Glutamatergic neuron (in vitro differentiated cells): ENCODE measurements around the gene EGFL8. TPM values are rescaled to one million over a fixed set of nuclear protein-coding genes. Genes with fewer than 3 reads are reported as not detected.

Experiments used
- DNase-seq: peaks from one replicate; pipeline ENCODE4 v3.0.0; 2022
- H3K27ac Mint-ChIP-seq: one replicate; pipeline ENCODE4 v1.8.0; 2020; ENCODE audit warnings: mild to moderate bottlenecking, mixed read lengths, inconsistent platforms; ENCODE audit not compliant: unreplicated experiment
- H3K27me3 Mint-ChIP-seq: one replicate; pipeline ENCODE4 v1.8.0; 2020; ENCODE audit warnings: mild to moderate bottlenecking, moderate library complexity, mixed read lengths, inconsistent platforms; ENCODE audit not compliant: unreplicated experiment
- H3K36me3 Mint-ChIP-seq: one replicate; pipeline ENCODE4 v1.8.0; 2020; ENCODE audit warnings: mild to moderate bottlenecking, mixed read lengths, inconsistent platforms; ENCODE audit not compliant: unreplicated experiment
- H3K4me1 Mint-ChIP-seq: one replicate; pipeline ENCODE4 v1.8.0; 2020; ENCODE audit warnings: mild to moderate bottlenecking, low read depth, mixed read lengths, inconsistent platforms; ENCODE audit not compliant: unreplicated experiment
- H3K4me3 Mint-ChIP-seq: one replicate; pipeline ENCODE4 v1.8.0; 2020; ENCODE audit warnings: mild to moderate bottlenecking, mixed read lengths, inconsistent platforms; ENCODE audit not compliant: unreplicated experiment
- H3K9me3 Mint-ChIP-seq: one replicate; pipeline ENCODE4 v1.8.0; 2020; ENCODE audit warnings: mild to moderate bottlenecking, moderate library complexity, mixed read lengths, inconsistent platforms; ENCODE audit not compliant: unreplicated experiment
- long read RNA-seq: library from polyadenylated mRNA; unstranded; transcript quantifications from one replicate; pipeline ENCODE4 v2.0.0, GENCODE V29; 2020; ENCODE audit not compliant: unreplicated experiment
- total RNA-seq: library from RNA; stranded (reverse); fragmentation: NEBNext Ultra II Directional; extraction: Animal tissue kit (Norgen Biotek cat#: 25700); gene quantifications from one replicate; pipeline ENCODE4 v1.2.1, GENCODE V29; 2021; ENCODE audit not compliant: unreplicated experiment
- TF ChIP-seq, protein P1 (sequence below): fragments of 200-600 bp; sonication (generic); IDR thresholded peaks from one replicate; pipeline ENCODE4 v1.5.0; 2021; ENCODE audit not compliant: partially characterized antibody, unreplicated experiment

EGFL8 gene
- total RNA-seq, result 23.0 TPM
- long read RNA-seq, partial matches to known transcripts, result 1 of 3 reads
- long read RNA-seq, other reads (novel, unspliced or antisense), result 1 of 3 reads

DNA sequence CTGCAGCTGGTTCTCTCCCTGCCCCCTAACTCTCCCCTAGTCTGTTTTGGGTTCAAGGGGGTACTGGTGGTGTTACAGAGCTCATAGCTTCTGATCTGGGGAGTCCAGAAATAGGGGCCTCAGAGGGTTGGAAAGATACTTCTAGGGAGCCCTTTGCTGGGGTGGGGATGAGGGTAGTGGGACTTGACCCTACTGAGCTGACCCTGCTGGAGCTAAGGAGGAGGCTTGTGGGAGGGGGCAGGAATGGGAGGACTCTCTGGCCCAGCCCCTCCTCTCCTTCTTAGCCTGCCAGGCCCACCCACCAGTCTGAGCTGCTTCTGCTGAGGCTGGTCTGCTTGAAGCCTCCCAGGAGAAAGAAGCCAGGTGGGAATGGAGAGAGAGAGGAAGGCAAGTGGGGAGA lies at the start of gene EGFL8:
Gene EGFL8, plus strand, starts transcription at position 301 of the 400 bp plus-strand sequence. CDS start 1,571 bp downstream, outside the sequence.
- Mint-ChIP-seq H3K4me3 (peak within 1 kb of the TSS; percentile 43), H3K27me3 (peaks cover 18% of the 10 kb centered on the region), H3K9me3 (peaks cover 21% of the 10 kb centered on the region), H3K36me3 (no peaks in the 10 kb centered on the region), H3K4me1 (peaks cover 12% of the 10 kb centered on the region), H3K27ac (no peak within 1 kb of the TSS)
- no peak for DNase-seq
- TF ChIP-seq, protein P1, sequence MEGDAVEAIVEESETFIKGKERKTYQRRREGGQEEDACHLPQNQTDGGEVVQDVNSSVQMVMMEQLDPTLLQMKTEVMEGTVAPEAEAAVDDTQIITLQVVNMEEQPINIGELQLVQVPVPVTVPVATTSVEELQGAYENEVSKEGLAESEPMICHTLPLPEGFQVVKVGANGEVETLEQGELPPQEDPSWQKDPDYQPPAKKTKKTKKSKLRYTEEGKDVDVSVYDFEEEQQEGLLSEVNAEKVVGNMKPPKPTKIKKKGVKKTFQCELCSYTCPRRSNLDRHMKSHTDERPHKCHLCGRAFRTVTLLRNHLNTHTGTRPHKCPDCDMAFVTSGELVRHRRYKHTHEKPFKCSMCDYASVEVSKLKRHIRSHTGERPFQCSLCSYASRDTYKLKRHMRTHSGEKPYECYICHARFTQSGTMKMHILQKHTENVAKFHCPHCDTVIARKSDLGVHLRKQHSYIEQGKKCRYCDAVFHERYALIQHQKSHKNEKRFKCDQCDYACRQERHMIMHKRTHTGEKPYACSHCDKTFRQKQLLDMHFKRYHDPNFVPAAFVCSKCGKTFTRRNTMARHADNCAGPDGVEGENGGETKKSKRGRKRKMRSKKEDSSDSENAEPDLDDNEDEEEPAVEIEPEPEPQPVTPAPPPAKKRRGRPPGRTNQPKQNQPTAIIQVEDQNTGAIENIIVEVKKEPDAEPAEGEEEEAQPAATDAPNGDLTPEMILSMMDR, result no peak

DNA sequence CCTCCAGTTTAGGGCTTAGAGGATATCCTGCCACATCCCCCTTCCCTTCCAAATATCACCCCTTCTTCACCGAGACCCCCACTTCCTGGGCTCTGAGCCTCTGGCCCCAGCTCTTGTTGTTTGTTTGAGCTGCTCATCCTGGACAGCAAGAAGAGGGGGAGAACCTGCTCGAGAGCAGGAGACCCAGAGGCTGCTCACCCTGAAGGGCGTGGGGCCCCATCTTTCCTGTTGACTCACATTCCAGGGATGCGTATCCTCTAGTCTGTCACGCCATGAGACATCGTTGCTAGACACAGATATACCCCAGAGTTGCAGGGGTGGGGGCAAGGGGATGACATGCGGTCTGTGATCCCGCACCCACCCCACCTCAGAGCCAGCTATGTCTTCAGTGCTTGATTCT lies 49.6 kb upstream of the EGFL8 start:
- TF ChIP-seq, protein P1, result no peak
- H3K4me1 Mint-ChIP-seq, result peaks cover 2% of the 10 kb centered on the region
- H3K4me3 Mint-ChIP-seq, result no peak overlapping the region
- no peaks in the 10 kb centered on the region for H3K36me3 Mint-ChIP-seq
- no peak for DNase-seq
- peaks cover 2% of the 10 kb centered on the region for H3K9me3 Mint-ChIP-seq
- no peaks in the 10 kb centered on the region for H3K27me3 Mint-ChIP-seq
- H3K27ac Mint-ChIP-seq, result no peak overlapping the region

DNA sequence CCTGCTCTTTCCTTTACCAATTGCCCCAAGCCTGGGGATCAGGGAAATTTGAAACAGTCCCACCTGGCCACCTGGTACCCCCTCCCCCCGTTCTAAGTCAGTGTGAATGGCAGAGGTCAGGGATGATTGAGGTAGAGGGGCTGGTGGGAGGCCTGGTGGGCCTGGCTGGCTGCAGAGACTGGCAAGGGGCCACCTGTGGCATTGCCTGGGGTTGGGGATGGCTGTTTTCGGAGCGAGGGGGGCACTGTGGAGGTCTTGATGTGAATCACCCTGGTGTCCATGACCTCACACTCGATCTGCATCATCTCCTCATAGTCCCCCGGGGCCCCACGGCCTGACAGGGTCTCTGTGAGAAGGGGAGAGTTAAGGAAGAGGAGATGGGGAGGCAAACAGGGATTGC lies 48.8 kb upstream of the EGFL8 start:
- Mint-ChIP-seq H3K36me3 (no peaks in the 10 kb centered on the region), H3K4me3 (no peak overlapping the region), H3K9me3 (peaks cover 2% of the 10 kb centered on the region), H3K4me1 (peaks cover 2% of the 10 kb centered on the region), H3K27ac (no peak overlapping the region), H3K27me3 (no peaks in the 10 kb centered on the region)
- no peak for DNase-seq
- TF ChIP-seq, protein P1, result no peak

DNA sequence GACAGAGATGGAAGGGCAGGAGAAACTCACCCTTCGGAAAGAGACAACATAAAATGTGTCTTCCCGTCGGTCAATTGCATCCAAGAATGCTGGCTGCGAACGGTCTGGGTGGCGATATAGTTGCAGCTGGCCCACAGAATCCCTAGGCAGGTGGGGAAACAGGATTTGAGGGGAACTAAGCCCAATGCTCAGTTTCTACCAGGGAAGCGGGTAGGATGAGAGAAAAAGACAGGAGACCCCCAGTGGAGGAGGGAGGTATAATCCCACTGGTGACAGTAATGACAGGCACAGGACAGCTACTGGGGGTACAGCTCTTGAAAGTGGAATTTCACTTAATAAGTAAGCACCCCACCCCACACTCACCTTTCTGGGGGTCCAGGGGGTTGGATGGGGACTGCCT lies 47.7 kb upstream of the EGFL8 start:
- no peaks in the 10 kb centered on the region for H3K27me3 Mint-ChIP-seq
- H3K36me3 Mint-ChIP-seq, result peaks cover 5% of the 10 kb centered on the region
- H3K9me3 Mint-ChIP-seq, result peaks cover 2% of the 10 kb centered on the region
- DNase-seq, result no peak
- H3K4me1 Mint-ChIP-seq, result peaks cover 2% of the 10 kb centered on the region
- TF ChIP-seq, protein P1, result peak; percentile 70
- H3K4me3 Mint-ChIP-seq, result peak overlapping the region; percentile 36
- H3K27ac Mint-ChIP-seq, result no peak overlapping the region

DNA sequence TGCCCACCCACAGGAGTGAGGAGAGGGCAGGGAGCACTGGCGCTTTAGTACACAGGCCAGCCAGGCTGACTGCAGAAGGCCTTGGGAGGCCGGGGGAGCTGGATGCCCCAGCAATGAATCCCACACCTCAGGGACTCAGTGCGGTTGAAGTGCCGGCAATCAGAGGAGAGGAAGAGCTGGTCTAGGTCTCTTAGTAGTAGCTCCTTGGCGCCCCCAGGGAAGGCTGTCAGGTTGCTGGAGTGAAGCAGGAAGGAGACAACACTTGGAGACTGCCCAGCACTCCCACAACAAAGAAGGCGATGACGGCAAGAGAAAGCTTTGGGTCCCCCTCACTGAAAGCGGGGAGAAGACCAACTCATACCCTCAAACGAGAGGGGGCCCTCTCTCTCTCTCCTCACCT lies 46.9 kb upstream of the EGFL8 start:
- Mint-ChIP-seq H3K36me3 (peaks cover 5% of the 10 kb centered on the region), H3K27ac (no peak overlapping the region)

More for the DNA sequence above, 46.9 kb upstream of the EGFL8 start:
- Mint-ChIP-seq H3K9me3 (peaks cover 2% of the 10 kb centered on the region), H3K4me1 (peaks cover 2% of the 10 kb centered on the region), H3K4me3 (no peak overlapping the region), H3K27me3 (no peaks in the 10 kb centered on the region)
- TF ChIP-seq, protein P1, result no peak
- DNase-seq, result no peak
